ENCODE measurements around the gene NPRL2.

The NPRL2 gene

DNA sequence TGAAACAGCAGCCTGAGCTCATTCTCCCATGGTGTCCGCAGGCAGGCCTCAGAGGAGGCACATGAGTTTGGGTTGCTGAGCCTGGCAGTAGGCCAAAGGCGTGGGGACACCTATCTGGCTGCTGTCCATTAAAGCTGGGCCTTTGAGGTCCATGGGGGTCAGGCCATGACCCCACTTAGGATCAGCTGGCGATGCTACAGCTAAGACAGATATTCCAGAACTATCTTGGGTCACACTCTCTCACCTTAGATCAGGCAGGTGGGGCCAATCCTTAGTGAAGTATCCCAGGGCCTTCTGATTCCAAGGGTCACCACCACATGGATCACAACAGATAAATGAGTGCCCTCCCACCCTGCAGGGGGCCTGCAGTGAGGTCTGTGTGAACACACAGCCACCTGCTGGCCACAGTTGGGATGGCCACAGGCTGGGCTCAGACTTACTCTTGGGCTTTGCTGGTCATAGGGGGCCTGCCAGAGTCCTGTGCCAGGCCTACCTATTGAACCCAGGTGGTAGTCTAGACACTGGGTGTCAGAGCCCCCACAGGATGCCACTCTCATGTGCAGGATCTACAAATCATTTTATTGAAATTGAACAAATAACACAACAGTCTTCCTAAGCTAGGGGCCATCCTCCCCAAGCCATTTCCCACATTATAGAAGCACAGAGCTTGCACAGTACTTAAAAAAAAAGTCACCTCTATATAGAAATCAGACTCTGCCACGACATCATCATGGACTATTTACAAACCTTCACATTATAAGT, 26.0 kb downstream of the NPRL2 start:
- peak; percentile 47 for DNase-seq
- H3K9me2 ChIP-seq (replicated peaks; ENCODE audit: insufficient read depth, low read length): no peaks in the 10 kb centered on the region

DNA sequence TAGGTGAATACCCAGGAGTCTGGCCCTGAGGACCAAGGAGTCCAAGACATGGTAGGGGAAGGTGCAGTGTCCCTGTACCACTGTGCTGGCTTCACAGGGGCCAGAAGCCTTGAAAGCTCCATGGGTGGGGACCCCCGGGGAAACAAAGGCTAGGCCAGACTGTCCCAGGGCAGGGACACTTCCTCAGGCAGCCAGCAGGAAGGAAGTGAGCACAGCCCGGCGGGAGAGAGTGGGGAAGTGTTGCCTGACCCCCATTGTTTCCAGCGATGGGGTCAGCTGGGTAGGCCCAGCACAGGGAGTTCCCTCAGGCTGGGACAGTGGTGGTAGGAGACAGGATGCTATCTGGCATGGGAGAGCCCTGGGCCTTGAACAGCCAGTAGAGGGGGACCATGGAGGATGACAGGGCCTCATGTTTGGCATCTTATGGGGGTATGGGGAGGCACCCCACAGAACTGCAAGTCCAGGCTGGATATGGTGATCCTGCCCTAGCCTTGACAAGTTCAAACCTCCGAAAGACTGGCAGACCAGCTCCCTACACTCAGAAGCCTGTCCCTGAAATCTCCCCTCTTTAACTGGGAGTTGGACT, 26.9 kb downstream of the NPRL2 start:
- Histone ChIP-seq H3F3A (ENCODE audit: insufficient read depth, low read length) (peaks cover 5% of the 10 kb centered on the region; the same call in 1 of the 2 replicates), H3K9ac (ENCODE audit: low read length) (no peak overlapping the region), H3K9me2 (replicated peaks; ENCODE audit: insufficient read depth, low read length) (no peaks in the 10 kb centered on the region), H3K36me3 (replicated peaks; ENCODE audit: insufficient read depth, low read length) (no peaks in the 10 kb centered on the region), H2AFZ (ENCODE audit: low read length) (no peak overlapping the region), H3K4me1 (ENCODE audit: low read length) (0 out of 2 replicates have a peak, but pooled peaks cover 7% of the 10 kb centered on the region), H4K20me1 (ENCODE audit: insufficient read depth, low read length) (no peaks in the 10 kb centered on the region), H3K27ac (ENCODE audit: low read length) (no peak overlapping the region), H3K4me2 (ENCODE audit: low read depth, low read length) (no peak overlapping the region), H3K9me3 (replicated peaks; ENCODE audit: insufficient read depth, low read length) (no peaks in the 10 kb centered on the region), H3K79me2 (ENCODE audit: low read length) (peaks cover 37% of the 10 kb centered on the region), H3K27me3 (replicated peaks; ENCODE audit: insufficient read depth, low read length) (no peaks in the 10 kb centered on the region), H3K4me3 (ENCODE audit: low read length) (no peak overlapping the region)
- TF ChIP-seq EZH2phosphoT487 (IDR thresholded peaks at IDR 0.05; ENCODE audit: low read length) (no peak), EZH2 (optimal IDR thresholded peaks at IDR 0.05; ENCODE audit: low read depth, low read length) (no peak)
- TF ChIP-seq, protein P1, sequence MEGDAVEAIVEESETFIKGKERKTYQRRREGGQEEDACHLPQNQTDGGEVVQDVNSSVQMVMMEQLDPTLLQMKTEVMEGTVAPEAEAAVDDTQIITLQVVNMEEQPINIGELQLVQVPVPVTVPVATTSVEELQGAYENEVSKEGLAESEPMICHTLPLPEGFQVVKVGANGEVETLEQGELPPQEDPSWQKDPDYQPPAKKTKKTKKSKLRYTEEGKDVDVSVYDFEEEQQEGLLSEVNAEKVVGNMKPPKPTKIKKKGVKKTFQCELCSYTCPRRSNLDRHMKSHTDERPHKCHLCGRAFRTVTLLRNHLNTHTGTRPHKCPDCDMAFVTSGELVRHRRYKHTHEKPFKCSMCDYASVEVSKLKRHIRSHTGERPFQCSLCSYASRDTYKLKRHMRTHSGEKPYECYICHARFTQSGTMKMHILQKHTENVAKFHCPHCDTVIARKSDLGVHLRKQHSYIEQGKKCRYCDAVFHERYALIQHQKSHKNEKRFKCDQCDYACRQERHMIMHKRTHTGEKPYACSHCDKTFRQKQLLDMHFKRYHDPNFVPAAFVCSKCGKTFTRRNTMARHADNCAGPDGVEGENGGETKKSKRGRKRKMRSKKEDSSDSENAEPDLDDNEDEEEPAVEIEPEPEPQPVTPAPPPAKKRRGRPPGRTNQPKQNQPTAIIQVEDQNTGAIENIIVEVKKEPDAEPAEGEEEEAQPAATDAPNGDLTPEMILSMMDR (IDR thresholded peaks at IDR 0.05; ENCODE audit: low read length): no peak
- DNase-seq: no peak

More for the DNA sequence above, 26.0 kb downstream of the NPRL2 start:
- peaks cover 9% of the 10 kb centered on the region; the same call in 1 of the 2 replicates for H3F3A ChIP-seq (ENCODE audit: insufficient read depth, low read length)
- no peak overlapping the region for H3K9ac ChIP-seq (ENCODE audit: low read length)
- no peak overlapping the region for H3K4me2 ChIP-seq (ENCODE audit: low read depth, low read length)
- 0 out of 2 replicates have a peak, but pooled peaks cover 7% of the 10 kb centered on the region for H3K4me1 ChIP-seq (ENCODE audit: low read length)
- H3K27me3 ChIP-seq (replicated peaks; ENCODE audit: insufficient read depth, low read length): no peaks in the 10 kb centered on the region
- H3K9me3 ChIP-seq (replicated peaks; ENCODE audit: insufficient read depth, low read length): no peaks in the 10 kb centered on the region
- no peaks in the 10 kb centered on the region for H3K36me3 ChIP-seq (replicated peaks; ENCODE audit: insufficient read depth, low read length)
- no peaks in the 10 kb centered on the region for H4K20me1 ChIP-seq (ENCODE audit: insufficient read depth, low read length)
- no peak overlapping the region for H3K4me3 ChIP-seq (ENCODE audit: low read length)
- H3K27ac ChIP-seq (ENCODE audit: low read length): no peak overlapping the region
- H3K79me2 ChIP-seq (ENCODE audit: low read length): peaks cover 36% of the 10 kb centered on the region
- TF ChIP-seq EZH2phosphoT487 (IDR thresholded peaks at IDR 0.05; ENCODE audit: low read length): no peak
- TF ChIP-seq, protein P1 (IDR thresholded peaks at IDR 0.05; ENCODE audit: low read length): peak; percentile 82
- no peak overlapping the region for H2AFZ ChIP-seq (ENCODE audit: low read length)

DNA sequence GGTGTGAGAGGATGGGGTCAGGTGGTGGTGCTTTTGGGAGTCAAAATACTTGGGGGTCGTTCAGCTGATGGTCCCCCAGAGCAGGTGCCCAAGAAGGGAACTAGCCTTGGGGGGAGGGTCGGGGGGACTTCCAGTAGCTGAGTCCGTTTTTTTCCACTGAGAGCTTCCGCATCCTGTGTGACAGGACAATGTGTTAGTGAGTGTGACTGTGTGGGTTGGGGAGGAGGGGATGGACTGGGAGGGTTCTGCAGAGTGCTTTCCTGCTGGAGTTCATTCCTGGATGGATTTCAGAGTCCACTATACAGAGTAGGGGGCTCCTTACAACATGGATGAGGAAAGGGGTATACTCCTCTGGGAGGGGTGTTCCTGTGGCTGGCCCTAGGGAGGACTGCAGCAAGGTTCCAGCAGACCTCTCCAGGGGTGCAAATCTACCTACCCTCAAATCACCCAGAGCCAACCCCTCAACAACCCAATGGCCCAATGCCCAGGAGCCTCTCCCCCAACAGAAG, 27.4 kb downstream of the NPRL2 start:
- H4K20me1 ChIP-seq (ENCODE audit: insufficient read depth, low read length): no peaks in the 10 kb centered on the region
- H3K36me3 ChIP-seq (replicated peaks; ENCODE audit: insufficient read depth, low read length): no peaks in the 10 kb centered on the region
- H3K27me3 ChIP-seq (replicated peaks; ENCODE audit: insufficient read depth, low read length): no peaks in the 10 kb centered on the region
- no peak for TF ChIP-seq EZH2phosphoT487 (IDR thresholded peaks at IDR 0.05; ENCODE audit: low read length)
- no peak for TF ChIP-seq EZH2 (optimal IDR thresholded peaks at IDR 0.05; ENCODE audit: low read depth, low read length)
- TF ChIP-seq, protein P1 (IDR thresholded peaks at IDR 0.05; ENCODE audit: low read length): no peak
- H3K9me2 ChIP-seq (replicated peaks; ENCODE audit: insufficient read depth, low read length): no peaks in the 10 kb centered on the region
- H3K4me3 ChIP-seq (ENCODE audit: low read length): no peak overlapping the region
- peaks cover 37% of the 10 kb centered on the region for H3K79me2 ChIP-seq (ENCODE audit: low read length)
- H2AFZ ChIP-seq (ENCODE audit: low read length): no peak overlapping the region
- H3K9ac ChIP-seq (ENCODE audit: low read length): no peak overlapping the region
- H3K4me2 ChIP-seq (ENCODE audit: low read depth, low read length): no peak overlapping the region
- H3F3A ChIP-seq (ENCODE audit: insufficient read depth, low read length): no peaks in the 10 kb centered on the region; the same call in 1 of the 2 replicates
- H3K4me1 ChIP-seq (ENCODE audit: low read length): 0 out of 2 replicates have a peak, but pooled peaks cover 7% of the 10 kb centered on the region
- DNase-seq: no peak
- H3K27ac ChIP-seq (ENCODE audit: low read length): no peak overlapping the region
- no peaks in the 10 kb centered on the region for H3K9me3 ChIP-seq (replicated peaks; ENCODE audit: insufficient read depth, low read length)

Data from MM.1S (cell line).